ENCODE results near the gene LDLR.

DNA sequence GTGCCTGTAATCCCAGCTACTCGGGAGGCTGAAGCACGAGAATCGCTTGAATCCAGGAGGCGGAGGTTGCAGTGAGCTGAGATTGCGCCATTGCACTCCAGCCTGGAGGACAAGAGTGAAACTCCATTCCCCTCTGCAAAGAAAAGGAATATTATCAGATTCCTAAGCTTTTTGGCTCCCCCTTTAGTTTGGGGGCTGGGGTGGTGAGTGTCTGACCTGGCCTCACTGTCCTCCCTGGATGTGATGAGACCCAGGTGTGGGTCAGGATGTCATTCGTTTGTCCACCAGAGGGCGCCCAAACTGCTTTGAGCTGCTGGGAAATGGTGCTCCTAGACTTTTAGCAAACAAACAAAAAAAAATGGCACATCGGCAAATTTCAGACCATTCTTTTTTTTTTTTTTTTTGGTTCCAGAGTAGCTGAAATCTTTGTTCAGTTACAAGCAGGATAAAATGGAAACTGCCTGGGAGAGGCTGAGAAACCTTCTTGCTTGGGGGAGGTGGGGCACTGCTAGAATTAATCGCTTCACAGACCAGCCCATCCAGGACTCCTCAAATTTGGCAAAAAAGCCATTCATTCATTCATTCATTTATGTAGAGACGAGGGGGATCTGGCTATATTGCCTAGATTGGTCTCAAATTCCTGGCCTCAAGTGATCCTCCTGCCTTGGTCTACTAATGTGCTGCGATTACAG, 36.9 kb downstream of the LDLR start:
- TF ChIP-seq, protein P1, sequence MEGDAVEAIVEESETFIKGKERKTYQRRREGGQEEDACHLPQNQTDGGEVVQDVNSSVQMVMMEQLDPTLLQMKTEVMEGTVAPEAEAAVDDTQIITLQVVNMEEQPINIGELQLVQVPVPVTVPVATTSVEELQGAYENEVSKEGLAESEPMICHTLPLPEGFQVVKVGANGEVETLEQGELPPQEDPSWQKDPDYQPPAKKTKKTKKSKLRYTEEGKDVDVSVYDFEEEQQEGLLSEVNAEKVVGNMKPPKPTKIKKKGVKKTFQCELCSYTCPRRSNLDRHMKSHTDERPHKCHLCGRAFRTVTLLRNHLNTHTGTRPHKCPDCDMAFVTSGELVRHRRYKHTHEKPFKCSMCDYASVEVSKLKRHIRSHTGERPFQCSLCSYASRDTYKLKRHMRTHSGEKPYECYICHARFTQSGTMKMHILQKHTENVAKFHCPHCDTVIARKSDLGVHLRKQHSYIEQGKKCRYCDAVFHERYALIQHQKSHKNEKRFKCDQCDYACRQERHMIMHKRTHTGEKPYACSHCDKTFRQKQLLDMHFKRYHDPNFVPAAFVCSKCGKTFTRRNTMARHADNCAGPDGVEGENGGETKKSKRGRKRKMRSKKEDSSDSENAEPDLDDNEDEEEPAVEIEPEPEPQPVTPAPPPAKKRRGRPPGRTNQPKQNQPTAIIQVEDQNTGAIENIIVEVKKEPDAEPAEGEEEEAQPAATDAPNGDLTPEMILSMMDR (IDR thresholded peaks at IDR 0.05 in 8 of 11, conservative IDR thresholded peaks at IDR 0.05 in 3 of 11): peak; percentile 21 to 85 (median 76)
- no peak for TF ChIP-seq POLR2A (IDR thresholded peaks at IDR 0.05)
